Cardiac muscle cell (in vitro differentiated cells and primary cell): Measurements from ENCODE around the gene BOC. TPM values are rescaled to one million over a fixed set of nuclear protein-coding genes. Genes with fewer than 3 reads are reported as not detected.

Source experiments
- DNase-seq, 2 donors: peaks; one replicate each; pipeline versions ENCODE4 v3.0.0 to v3.0.0-alpha.2; 2010 to 2017; ENCODE audit warnings: low read depth in 1 of 2, low spot score in 1 of 2
- H3K27ac ChIP-seq: fragments of 200-600 bp; sonication (generic); 2 replicates; pipeline ENCODE4 v1.5.1; 2016
- H3K27me3 ChIP-seq: fragments of 200-600 bp; sonication (generic); 2 replicates; pipeline ENCODE4 v1.6.0; 2016; ENCODE audit warnings: control low read depth
- H3K36me3 ChIP-seq: fragments of 200-600 bp; sonication (generic); 2 replicates; pipeline ENCODE4 v1.5.1; 2016; ENCODE audit warnings: control low read depth
- H3K4me1 ChIP-seq: fragments of 200-600 bp; sonication (generic); 2 replicates; pipeline ENCODE4 v1.8.1; 2017; ENCODE audit warnings: low read depth, mild to moderate bottlenecking, mixed run types
- H3K4me3 ChIP-seq: fragments of 200-600 bp; sonication (generic); 2 replicates; pipeline ENCODE4 v1.5.1; 2016; ENCODE audit warnings: mild to moderate bottlenecking
- H3K9me3 ChIP-seq: fragments of 200-600 bp; sonication (generic); 2 replicates; pipeline ENCODE4 v1.5.1; 2017; ENCODE audit warnings: low read depth, mild to moderate bottlenecking, control low read depth
- polyA plus RNA-seq: library from polyadenylated mRNA; unstranded; fragments of >200 nt; fragmentation: Nextera tagmentation; extraction: Ambion mirVana; gene quantifications from 2 replicates; pipeline ENCODE4 v1.2.1, GENCODE V29; 2016
- total RNA-seq: library from RNA; depleted of rRNA; stranded (reverse); fragments of >200 nt; gene quantifications from 2 replicates; pipeline ENCODE4 v1.2.3, GENCODE V29; 2016
- TF ChIP-seq, protein P1 (sequence below): IDR thresholded peaks from 2 replicates; pipeline ENCODE4 v1.5.1; 2012; ENCODE audit warnings: low read depth, mild to moderate bottlenecking, low read length

Gene BOC
- total and polyA plus RNA-seq, 2 experiments from 2014 or later = 9.5 to 14.1 TPM

- H3K9me3 ChIP-seq = no peaks in the 10 kb centered on the region
- H3K27ac ChIP-seq = no peak overlapping the region
- no peaks in the 10 kb centered on the region for H3K27me3 ChIP-seq
- H3K4me3 ChIP-seq = no peak overlapping the region
- TF ChIP-seq, protein P1, sequence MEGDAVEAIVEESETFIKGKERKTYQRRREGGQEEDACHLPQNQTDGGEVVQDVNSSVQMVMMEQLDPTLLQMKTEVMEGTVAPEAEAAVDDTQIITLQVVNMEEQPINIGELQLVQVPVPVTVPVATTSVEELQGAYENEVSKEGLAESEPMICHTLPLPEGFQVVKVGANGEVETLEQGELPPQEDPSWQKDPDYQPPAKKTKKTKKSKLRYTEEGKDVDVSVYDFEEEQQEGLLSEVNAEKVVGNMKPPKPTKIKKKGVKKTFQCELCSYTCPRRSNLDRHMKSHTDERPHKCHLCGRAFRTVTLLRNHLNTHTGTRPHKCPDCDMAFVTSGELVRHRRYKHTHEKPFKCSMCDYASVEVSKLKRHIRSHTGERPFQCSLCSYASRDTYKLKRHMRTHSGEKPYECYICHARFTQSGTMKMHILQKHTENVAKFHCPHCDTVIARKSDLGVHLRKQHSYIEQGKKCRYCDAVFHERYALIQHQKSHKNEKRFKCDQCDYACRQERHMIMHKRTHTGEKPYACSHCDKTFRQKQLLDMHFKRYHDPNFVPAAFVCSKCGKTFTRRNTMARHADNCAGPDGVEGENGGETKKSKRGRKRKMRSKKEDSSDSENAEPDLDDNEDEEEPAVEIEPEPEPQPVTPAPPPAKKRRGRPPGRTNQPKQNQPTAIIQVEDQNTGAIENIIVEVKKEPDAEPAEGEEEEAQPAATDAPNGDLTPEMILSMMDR = no peak
- no peak for DNase-seq
- H3K4me1 ChIP-seq = peaks cover 4% of the 10 kb centered on the region
- H3K36me3 ChIP-seq = no peaks in the 10 kb centered on the region
These were observed 73.2 kb downstream of the BOC start for GRCh38 chr3:113284453-113285050.

DNA sequence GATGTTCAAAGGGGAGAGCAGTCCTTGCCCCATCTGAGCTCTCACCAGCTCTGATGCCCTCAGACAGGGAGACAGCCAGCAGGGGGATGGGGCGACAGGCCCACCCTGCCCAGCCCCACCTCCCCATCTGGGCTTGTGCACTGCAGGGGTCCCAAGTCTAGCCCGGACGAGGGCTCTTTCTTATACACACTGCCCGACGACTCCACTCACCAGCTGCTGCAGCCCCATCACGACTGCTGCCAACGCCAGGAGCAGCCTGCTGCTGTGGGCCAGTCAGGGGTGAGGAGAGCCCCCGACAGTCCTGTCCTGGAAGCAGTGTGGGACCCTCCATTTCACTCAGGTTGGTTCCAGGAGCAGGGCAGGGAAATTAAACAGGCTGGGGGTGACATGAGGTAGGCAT is 73.9 kb downstream of the BOC start:
- Histone ChIP-seq H3K27ac (no peak overlapping the region), H3K36me3 (no peaks in the 10 kb centered on the region), H3K4me3 (no peak overlapping the region), H3K9me3 (no peaks in the 10 kb centered on the region), H3K4me1 (peaks cover 4% of the 10 kb centered on the region), H3K27me3 (no peaks in the 10 kb centered on the region)
- TF ChIP-seq, protein P1 = no peak
- no peak for DNase-seq

GRCh38 chr3:113285741-113286140 is 74.4 kb downstream of the BOC start:
- TF ChIP-seq, protein P1 = no peak
- H3K36me3 ChIP-seq = no peaks in the 10 kb centered on the region
- no peak for DNase-seq
- H3K9me3 ChIP-seq = no peaks in the 10 kb centered on the region
- H3K27me3 ChIP-seq = no peaks in the 10 kb centered on the region
- peaks cover 4% of the 10 kb centered on the region for H3K4me1 ChIP-seq
- no peak overlapping the region for H3K4me3 ChIP-seq
- no peak overlapping the region for H3K27ac ChIP-seq

DNA sequence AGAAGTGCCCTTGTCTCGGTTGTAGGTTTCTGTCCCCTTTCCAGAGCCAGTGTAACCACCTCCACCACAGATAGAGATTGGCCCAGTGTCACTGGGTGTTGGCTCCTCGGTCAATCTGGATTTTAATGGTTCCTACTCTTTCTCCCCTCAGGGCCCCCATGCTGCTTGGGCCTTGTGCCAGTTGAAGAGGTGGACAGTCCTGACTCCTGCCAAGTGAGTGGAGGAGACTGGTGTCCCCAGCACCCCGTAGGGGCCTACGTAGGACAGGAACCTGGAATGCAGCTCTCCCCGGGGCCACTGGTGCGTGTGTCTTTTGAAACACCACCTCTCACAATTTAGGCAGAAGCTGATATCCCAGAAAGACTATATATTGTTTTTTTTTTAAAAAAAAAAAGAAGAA is 75.2 kb downstream of the BOC start:
- no peak for DNase-seq
- Histone ChIP-seq H3K9me3 (no peaks in the 10 kb centered on the region), H3K4me3 (no peak overlapping the region)

DNA sequence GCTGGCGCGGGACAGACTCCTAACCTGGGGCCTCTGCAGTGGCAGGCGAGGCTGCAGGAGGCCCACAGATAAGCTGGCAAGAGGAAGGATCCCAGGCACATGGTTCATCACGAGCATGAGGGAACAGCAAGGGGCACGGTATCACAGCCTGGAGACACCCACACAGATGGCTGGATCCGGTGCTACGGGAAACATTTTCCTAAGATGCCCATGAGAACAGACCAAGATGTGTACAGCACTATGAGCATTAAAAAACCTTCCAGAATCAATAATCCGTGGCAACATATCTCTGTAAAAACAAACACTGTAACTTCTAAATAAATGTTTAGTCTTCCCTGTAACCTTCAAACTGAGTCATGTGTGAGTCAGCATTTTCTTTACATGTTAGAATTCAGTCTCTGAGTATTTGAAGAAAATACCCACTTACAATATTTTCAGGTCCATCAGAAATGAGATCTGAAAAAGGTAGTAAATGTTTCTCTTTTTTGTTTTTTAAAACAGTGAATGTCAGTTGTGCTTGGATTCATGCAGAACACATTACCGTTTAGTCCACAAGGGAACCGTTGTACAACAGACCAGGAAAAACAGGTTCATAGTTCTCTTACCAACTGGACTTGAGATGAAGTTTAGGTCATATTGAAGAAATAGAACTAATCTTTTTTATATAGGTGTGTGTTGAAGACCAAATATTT is 75.9 kb downstream of the BOC start:
- peaks cover 7% of the 10 kb centered on the region for H3K4me1 ChIP-seq
- no peaks in the 10 kb centered on the region for H3K9me3 ChIP-seq
- TF ChIP-seq, protein P1 = no peak
- peak in 1 of 2 donors; percentile 54 for DNase-seq
- H3K36me3 ChIP-seq = no peaks in the 10 kb centered on the region
- no peak overlapping the region for H3K4me3 ChIP-seq
- no peaks in the 10 kb centered on the region for H3K27me3 ChIP-seq
- H3K27ac ChIP-seq = no peak overlapping the region

More for the DNA sequence above, 75.2 kb downstream of the BOC start:
- peaks cover 6% of the 10 kb centered on the region for H3K4me1 ChIP-seq
- H3K27me3 ChIP-seq = no peaks in the 10 kb centered on the region
- H3K27ac ChIP-seq = no peak overlapping the region
- TF ChIP-seq, protein P1 = no peak
- H3K36me3 ChIP-seq = no peaks in the 10 kb centered on the region
